Adipocyte (in vitro differentiated cells): ENCODE data around the gene MYADML2.
A peak's percentile ranks its signal among the peaks of the same experiment; 100 is the strongest.

Experiments
- DNase-seq: peaks from one replicate; pipeline ENCODE4 v3.0.0-alpha.2; 2015; ENCODE audit warnings: low read depth
- H3K27me3 ChIP-seq: replicated peaks from 2 replicates; pipeline ENCODE4 v1.7.0; 2013; ENCODE audit warnings: mild to moderate bottlenecking, low read length, moderate library complexity; ENCODE audit not compliant: control insufficient read depth, insufficient read depth
- H3K36me3 ChIP-seq: 2 replicates; pipeline ENCODE4 v1.7.0; 2013; ENCODE audit warnings: low read length, mild to moderate bottlenecking, moderate library complexity; ENCODE audit not compliant: control insufficient read depth, insufficient read depth, severe bottlenecking
- H3K4me1 ChIP-seq: 2 replicates; pipeline ENCODE4 v1.7.0; 2013; ENCODE audit warnings: mild to moderate bottlenecking, low read length, moderate library complexity; ENCODE audit not compliant: control insufficient read depth, insufficient read depth
- H3K4me3 ChIP-seq: 2 replicates; pipeline ENCODE4 v1.7.0; 2013; ENCODE audit warnings: mild to moderate bottlenecking, low read length, moderate library complexity
- H3K9ac ChIP-seq: 2 replicates; pipeline ENCODE4 v1.7.0; 2013; ENCODE audit warnings: mild to moderate bottlenecking, low read length, moderate library complexity
- H3K9me3 ChIP-seq: 2 replicates; pipeline ENCODE4 v1.7.0; 2013; ENCODE audit warnings: mild to moderate bottlenecking, low read length, moderate library complexity; ENCODE audit not compliant: control insufficient read depth

The MYADML2 gene

GRCh38 chr17:81907219-81908145, 39.6 kb downstream of the MYADML2 start:
- no peaks in the 10 kb centered on the region for H3K27me3 ChIP-seq
- H3K4me3 ChIP-seq = no peak overlapping the region
- H3K36me3 ChIP-seq = peaks cover 62% of the 10 kb centered on the region
- H3K9ac ChIP-seq = no peak overlapping the region
- DNase-seq = no peak
- H3K9me3 ChIP-seq = no peaks in the 10 kb centered on the region
- H3K4me1 ChIP-seq = peaks cover 13% of the 10 kb centered on the region

- peaks cover 13% of the 10 kb centered on the region for H3K4me1 ChIP-seq
- H3K9ac ChIP-seq = no peak overlapping the region
- H3K9me3 ChIP-seq = no peaks in the 10 kb centered on the region
- H3K4me3 ChIP-seq = no peak overlapping the region
- DNase-seq = no peak
- H3K36me3 ChIP-seq = peaks cover 57% of the 10 kb centered on the region
- H3K27me3 ChIP-seq = no peaks in the 10 kb centered on the region
These were observed 40.4 kb downstream of the MYADML2 start for GRCh38 chr17:81906476-81907218.

- Histone ChIP-seq H3K4me3 (no peak overlapping the region), H3K9ac (no peak overlapping the region), H3K36me3 (peaks cover 57% of the 10 kb centered on the region), H3K9me3 (no peaks in the 10 kb centered on the region), H3K27me3 (no peaks in the 10 kb centered on the region), H3K4me1 (peaks cover 13% of the 10 kb centered on the region)
- DNase-seq = no peak
These were observed 41.0 kb downstream of the MYADML2 start for GRCh38 chr17:81905993-81906392.

GRCh38 chr17:81905424-81905875, 41.6 kb downstream of the MYADML2 start:
- peaks cover 13% of the 10 kb centered on the region for H3K4me1 ChIP-seq
- H3K36me3 ChIP-seq = peaks cover 57% of the 10 kb centered on the region
- no peak overlapping the region for H3K4me3 ChIP-seq
- no peaks in the 10 kb centered on the region for H3K9me3 ChIP-seq
- no peak for DNase-seq
- no peaks in the 10 kb centered on the region for H3K27me3 ChIP-seq
- H3K9ac ChIP-seq = no peak overlapping the region

- Histone ChIP-seq H3K4me3 (no peak overlapping the region), H3K36me3 (peaks cover 57% of the 10 kb centered on the region), H3K9me3 (no peaks in the 10 kb centered on the region), H3K9ac (no peak overlapping the region), H3K4me1 (peaks cover 8% of the 10 kb centered on the region), H3K27me3 (no peaks in the 10 kb centered on the region)
- no peak for DNase-seq
These were observed 42.2 kb downstream of the MYADML2 start for GRCh38 chr17:81904600-81905423.

- H3K4me1 ChIP-seq = peaks cover under 1% of the 10 kb centered on the region
These were observed 43.0 kb downstream of the MYADML2 start for GRCh38 chr17:81903896-81904599.

GRCh38 chr17:81903415-81903831, 43.6 kb downstream of the MYADML2 start:
- no peak overlapping the region for H3K9ac ChIP-seq
- no peak overlapping the region for H3K4me3 ChIP-seq
- peaks cover 53% of the 10 kb centered on the region for H3K36me3 ChIP-seq
- H3K4me1 ChIP-seq = peaks cover 3% of the 10 kb centered on the region
- no peaks in the 10 kb centered on the region for H3K27me3 ChIP-seq
- no peaks in the 10 kb centered on the region for H3K9me3 ChIP-seq
- no peak for DNase-seq

More at GRCh38 chr17:81903896-81904599, 43.0 kb downstream of the MYADML2 start:
- no peak for DNase-seq
- Histone ChIP-seq H3K36me3 (peaks cover 54% of the 10 kb centered on the region), H3K27me3 (no peaks in the 10 kb centered on the region), H3K4me3 (no peak overlapping the region), H3K9me3 (no peaks in the 10 kb centered on the region), H3K9ac (no peak overlapping the region)

GRCh38 chr17:81902653-81903414, 44.2 kb downstream of the MYADML2 start:
- DNase-seq = no peak
- H3K36me3 ChIP-seq = peaks cover 55% of the 10 kb centered on the region
- H3K9me3 ChIP-seq = no peaks in the 10 kb centered on the region
- no peak overlapping the region for H3K4me3 ChIP-seq
- peaks cover 8% of the 10 kb centered on the region for H3K4me1 ChIP-seq
- H3K9ac ChIP-seq = peak overlapping the region; percentile 49
- no peaks in the 10 kb centered on the region for H3K27me3 ChIP-seq

- DNase-seq = peak; percentile 47
- Histone ChIP-seq H3K9ac (peak within 1 kb of the TSS; percentile 49), H3K27me3 (no peaks in the 10 kb centered on the region), H3K4me3 (no peak within 1 kb of the TSS), H3K9me3 (no peaks in the 10 kb centered on the region), H3K4me1 (peaks cover 8% of the 10 kb centered on the region), H3K36me3 (peaks cover 54% of the 10 kb centered on the region)
These were observed 44.9 kb downstream of the MYADML2 start, which contains the start of gene NPB for GRCh38 chr17:81902023-81902652. Gene NPB (plus strand): TSS chr17:81902238. CDS start chr17:81902278, 40 bp downstream.
